ENCODE results near the gene ADGRG1.
A peak's percentile ranks its signal among the peaks of the same experiment; 100 is the strongest.

ADGRG1 gene

GRCh38 chr16:57649443-57649751 is 21.0 kb downstream of the ADGRG1 start:
- TF ChIP-seq FOXP2 (optimal IDR thresholded peaks at IDR 0.05; ENCODE audit: borderline replicate concordance, extremely low read depth, extremely low read length, insufficient read depth): no peak

- TF ChIP-seq, protein P1, sequence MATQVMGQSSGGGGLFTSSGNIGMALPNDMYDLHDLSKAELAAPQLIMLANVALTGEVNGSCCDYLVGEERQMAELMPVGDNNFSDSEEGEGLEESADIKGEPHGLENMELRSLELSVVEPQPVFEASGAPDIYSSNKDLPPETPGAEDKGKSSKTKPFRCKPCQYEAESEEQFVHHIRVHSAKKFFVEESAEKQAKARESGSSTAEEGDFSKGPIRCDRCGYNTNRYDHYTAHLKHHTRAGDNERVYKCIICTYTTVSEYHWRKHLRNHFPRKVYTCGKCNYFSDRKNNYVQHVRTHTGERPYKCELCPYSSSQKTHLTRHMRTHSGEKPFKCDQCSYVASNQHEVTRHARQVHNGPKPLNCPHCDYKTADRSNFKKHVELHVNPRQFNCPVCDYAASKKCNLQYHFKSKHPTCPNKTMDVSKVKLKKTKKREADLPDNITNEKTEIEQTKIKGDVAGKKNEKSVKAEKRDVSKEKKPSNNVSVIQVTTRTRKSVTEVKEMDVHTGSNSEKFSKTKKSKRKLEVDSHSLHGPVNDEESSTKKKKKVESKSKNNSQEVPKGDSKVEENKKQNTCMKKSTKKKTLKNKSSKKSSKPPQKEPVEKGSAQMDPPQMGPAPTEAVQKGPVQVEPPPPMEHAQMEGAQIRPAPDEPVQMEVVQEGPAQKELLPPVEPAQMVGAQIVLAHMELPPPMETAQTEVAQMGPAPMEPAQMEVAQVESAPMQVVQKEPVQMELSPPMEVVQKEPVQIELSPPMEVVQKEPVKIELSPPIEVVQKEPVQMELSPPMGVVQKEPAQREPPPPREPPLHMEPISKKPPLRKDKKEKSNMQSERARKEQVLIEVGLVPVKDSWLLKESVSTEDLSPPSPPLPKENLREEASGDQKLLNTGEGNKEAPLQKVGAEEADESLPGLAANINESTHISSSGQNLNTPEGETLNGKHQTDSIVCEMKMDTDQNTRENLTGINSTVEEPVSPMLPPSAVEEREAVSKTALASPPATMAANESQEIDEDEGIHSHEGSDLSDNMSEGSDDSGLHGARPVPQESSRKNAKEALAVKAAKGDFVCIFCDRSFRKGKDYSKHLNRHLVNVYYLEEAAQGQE (IDR thresholded peaks at IDR 0.05; ENCODE audit: insufficient read depth in 1 of 2, low read depth in 2 of 2, low read length in 2 of 2): no peak
- no peak for TF ChIP-seq SIN3A (IDR thresholded peaks at IDR 0.05; ENCODE audit: borderline replicate concordance, insufficient read depth, low read length)
- no peak for TF ChIP-seq TAF1 (IDR thresholded peaks at IDR 0.05; ENCODE audit: borderline replicate concordance, insufficient read depth, low read length)
- TF ChIP-seq POLR2AphosphoS5 (IDR thresholded peaks at IDR 0.05; ENCODE audit: low read depth, low read length): no peak
- no peak for TF ChIP-seq FOXP2 (optimal IDR thresholded peaks at IDR 0.05; ENCODE audit: borderline replicate concordance, extremely low read depth, extremely low read length, insufficient read depth)
These were observed 21.4 kb downstream of the ADGRG1 start for GRCh38 chr16:57649846-57650245.

DNA sequence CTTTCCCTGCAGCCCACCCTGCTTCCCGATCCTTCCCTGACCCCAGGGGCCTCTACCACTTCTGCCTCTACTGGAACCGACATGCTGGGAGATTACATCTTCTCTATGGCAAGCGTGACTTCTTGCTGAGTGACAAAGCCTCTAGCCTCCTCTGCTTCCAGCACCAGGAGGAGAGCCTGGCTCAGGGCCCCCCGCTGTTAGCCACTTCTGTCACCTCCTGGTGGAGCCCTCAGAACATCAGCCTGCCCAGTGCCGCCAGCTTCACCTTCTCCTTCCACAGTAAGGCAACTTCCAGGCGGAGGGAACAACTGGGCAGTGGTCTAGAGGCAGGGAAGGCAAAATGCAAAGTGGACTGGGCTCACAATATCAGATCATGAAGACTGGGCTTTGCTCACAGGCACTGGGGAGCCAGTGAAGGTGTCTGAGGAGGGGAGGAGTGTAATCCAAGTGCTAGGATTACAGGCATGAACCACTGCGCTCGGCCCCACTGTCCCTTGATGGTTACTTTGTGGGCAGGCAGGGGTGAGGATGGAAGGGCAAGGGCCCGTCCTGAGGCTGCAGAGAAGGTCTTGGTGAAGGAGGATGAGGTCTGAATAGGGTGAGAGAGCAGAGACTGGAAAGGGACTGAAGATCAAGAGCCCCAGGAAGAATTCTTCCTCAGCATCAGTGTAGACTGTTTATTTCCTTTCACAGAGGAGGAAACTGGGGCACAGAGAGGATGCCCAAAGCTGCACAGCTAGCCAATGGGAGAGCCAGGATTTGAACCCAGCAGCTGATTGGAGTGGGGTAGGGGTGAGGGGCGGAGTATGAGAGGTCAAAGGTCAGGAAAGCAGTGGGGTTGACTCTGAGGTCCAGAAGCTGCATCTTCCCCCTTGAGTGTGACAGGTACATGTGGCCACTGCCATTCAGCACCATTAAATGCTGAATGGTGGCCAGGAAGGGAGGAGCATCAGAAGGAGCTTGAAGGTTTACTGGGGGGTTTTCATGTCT is 23.2 kb downstream of the ADGRG1 start:
- no peak for TF ChIP-seq SIN3A (IDR thresholded peaks at IDR 0.05; ENCODE audit: borderline replicate concordance, insufficient read depth, low read length)
- TF ChIP-seq, protein P1 (IDR thresholded peaks at IDR 0.05; ENCODE audit: insufficient read depth in 1 of 2, low read depth in 2 of 2, low read length in 2 of 2): no peak

DNA sequence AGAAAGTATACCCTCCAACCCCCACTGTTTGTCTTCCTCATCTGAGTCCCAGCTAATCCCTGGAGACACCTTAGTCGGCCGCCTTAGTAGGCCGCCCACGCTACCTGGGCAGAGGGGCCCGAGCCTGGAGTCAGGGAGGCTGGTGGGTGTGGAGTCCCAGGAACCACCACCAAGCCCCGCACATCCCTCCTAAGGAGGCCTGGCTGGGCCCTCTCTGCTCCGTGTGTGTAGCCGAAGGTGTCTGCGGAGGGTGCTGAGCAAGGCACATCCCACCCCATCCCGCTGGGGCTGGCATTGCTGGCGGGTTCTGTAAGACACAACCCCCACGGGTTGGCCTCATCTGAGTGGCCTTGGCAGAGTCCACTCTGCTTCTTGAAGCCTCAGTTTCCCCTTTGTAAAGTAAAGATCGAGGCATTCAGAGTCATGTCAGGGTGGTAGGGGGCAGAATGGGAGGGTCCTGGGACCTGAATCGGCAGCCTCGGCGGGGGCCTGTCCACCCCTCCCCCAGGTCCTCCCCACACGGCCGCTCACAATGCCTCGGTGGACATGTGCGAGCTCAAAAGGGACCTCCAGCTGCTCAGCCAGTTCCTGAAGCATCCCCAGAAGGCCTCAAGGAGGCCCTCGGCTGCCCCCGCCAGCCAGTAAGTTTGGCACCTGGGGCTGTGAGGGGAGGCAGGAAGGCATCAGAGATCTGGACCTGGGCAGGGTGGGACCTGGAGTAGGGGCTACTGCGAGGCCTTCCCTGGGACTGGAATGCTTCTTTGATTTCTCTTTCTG is 24.5 kb downstream of the ADGRG1 start:
- TF ChIP-seq FOXP2 (optimal IDR thresholded peaks at IDR 0.05; ENCODE audit: borderline replicate concordance, extremely low read depth, extremely low read length, insufficient read depth) (no peak), POLR2AphosphoS5 (IDR thresholded peaks at IDR 0.05; ENCODE audit: low read depth, low read length) (no peak), TAF1 (IDR thresholded peaks at IDR 0.05; ENCODE audit: borderline replicate concordance, insufficient read depth, low read length) (no peak), SIN3A (IDR thresholded peaks at IDR 0.05; ENCODE audit: borderline replicate concordance, insufficient read depth, low read length) (no peak)
- TF ChIP-seq, protein P1 (IDR thresholded peaks at IDR 0.05; ENCODE audit: insufficient read depth in 1 of 2, low read depth in 2 of 2, low read length in 2 of 2): no peak

DNA sequence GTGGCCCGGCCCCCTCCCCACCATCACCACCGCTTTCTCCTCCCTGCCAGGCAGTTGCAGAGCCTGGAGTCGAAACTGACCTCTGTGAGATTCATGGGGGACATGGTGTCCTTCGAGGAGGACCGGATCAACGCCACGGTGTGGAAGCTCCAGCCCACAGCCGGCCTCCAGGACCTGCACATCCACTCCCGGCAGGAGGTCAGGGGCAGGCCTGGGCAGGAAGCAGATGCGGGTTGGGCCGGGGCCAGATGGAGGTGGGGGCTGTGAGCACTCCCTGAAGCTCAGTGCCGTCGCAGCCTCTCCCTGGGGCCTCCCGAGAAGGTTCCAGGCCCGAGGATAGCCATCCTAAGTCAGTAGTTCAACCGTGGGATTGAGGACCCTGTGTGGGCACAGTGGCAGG is 25.5 kb downstream of the ADGRG1 start:
- peak; percentile 28 for TF ChIP-seq FOXP2 (optimal IDR thresholded peaks at IDR 0.05; ENCODE audit: borderline replicate concordance, extremely low read depth, extremely low read length, insufficient read depth)
- no peak for TF ChIP-seq TAF1 (IDR thresholded peaks at IDR 0.05; ENCODE audit: borderline replicate concordance, insufficient read depth, low read length)
- no peak for TF ChIP-seq POLR2AphosphoS5 (IDR thresholded peaks at IDR 0.05; ENCODE audit: low read depth, low read length)

DNA sequence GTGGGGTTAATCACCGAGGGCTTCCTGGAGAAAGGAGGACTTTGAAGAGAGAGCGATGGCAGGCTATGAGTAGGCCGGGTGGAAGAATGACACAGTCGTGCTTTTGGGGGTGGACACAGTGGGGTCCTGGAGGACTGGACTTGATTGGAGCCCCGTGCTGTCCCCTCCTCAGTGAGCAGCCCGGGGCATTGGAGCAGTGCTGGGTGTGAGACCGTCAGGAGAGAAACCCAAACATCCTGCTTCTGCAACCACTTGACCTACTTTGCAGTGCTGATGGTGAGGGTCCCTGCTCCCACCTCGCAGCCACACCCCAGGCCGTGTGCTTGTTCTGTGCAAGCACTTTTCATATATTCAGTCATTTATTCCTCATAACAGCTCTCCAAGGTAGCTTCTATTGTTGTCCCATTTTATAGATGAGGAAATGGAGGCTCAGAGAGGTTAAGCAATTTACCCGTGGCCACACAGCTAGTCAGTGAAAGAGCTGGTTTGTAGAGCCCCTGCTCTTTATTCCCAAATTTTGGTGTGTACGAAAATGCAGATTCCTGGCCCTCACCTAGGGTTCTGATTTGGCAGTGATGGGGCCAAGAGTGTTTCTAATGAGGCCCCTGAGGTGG is 28.0 kb downstream of the ADGRG1 start:
- no peak for TF ChIP-seq SIN3A (IDR thresholded peaks at IDR 0.05; ENCODE audit: borderline replicate concordance, insufficient read depth, low read length)
- no peak for TF ChIP-seq TAF1 (IDR thresholded peaks at IDR 0.05; ENCODE audit: borderline replicate concordance, insufficient read depth, low read length)
- no peak for TF ChIP-seq POLR2AphosphoS5 (IDR thresholded peaks at IDR 0.05; ENCODE audit: low read depth, low read length)
- TF ChIP-seq, protein P1 (IDR thresholded peaks at IDR 0.05; ENCODE audit: insufficient read depth in 1 of 2, low read depth in 2 of 2, low read length in 2 of 2): no peak
- TF ChIP-seq FOXP2 (optimal IDR thresholded peaks at IDR 0.05; ENCODE audit: borderline replicate concordance, extremely low read depth, extremely low read length, insufficient read depth): no peak

All from PFSK-1 (cell line).